ENCODE measurements around the gene IL31RA. TPM values are rescaled to one million over a fixed set of nuclear protein-coding genes. Genes with fewer than 3 reads are reported as not detected.

Gene IL31RA
- total and polyA plus RNA-seq, 9 donors: 0.15 to 0.67 (median 0.24) TPM; not detected in 2

DNA sequence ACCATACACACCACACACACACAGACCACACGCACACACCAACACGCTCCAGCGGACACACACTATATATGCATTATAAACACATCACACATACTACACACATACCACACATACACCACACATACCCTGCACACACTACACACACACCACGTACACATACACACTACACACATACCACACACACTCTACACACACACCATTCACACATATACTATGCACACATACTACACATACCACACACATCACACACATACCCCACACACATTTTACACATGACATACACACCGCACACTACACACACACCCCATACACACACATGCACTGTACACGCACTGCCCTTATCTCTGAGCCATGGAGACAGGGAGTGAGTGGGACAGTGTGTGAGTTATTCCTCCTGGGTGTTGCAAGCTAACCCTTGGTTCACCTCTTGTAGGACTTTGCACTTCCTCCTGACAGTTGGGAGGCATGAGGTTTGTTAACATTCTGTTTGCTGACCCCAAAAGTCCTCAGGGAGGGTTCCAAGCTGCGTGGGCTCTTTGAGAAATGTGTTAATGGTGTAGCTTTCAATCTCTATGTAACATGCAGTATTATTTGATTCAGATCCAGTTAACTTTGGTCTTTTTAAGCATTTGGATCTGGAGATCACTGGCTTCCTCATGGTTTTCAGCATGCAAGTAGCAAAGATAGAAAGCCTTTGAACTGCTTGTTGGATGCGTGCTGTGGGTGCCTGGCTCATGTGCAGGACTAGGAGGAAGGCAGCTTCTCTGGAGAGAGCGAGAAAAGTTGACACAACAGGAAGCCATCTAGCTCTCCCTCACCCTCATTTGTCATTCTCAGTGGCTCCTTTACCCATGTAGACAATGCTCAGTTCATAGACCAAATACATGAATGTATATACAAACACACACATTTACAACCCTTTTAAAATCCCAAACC lies 13.7 kb downstream of the IL31RA start:
- no peak for DNase-seq
- Histone ChIP-seq H3K4me3 (no peak overlapping the region), H3K4me1 (ENCODE audit: insufficient read depth) (no peaks in the 10 kb centered on the region), H3K36me3 (no peaks in the 10 kb centered on the region), H3K27ac (no peak overlapping the region), H3K9me3 (no peaks in the 10 kb centered on the region), H3K27me3 (no peaks in the 10 kb centered on the region)
- intact Hi-C loops (cut with DNase I): no loop called here
- WGBS, 3 donors: 73 to 76% (median 74%) methylated on average over 9 of the region's 9 CpGs
- TF ChIP-seq POLR2A (IDR thresholded peaks at IDR 0.05) (no peak), EP300 (IDR thresholded peaks at IDR 0.05) (no peak)
- TF ChIP-seq, protein P1, sequence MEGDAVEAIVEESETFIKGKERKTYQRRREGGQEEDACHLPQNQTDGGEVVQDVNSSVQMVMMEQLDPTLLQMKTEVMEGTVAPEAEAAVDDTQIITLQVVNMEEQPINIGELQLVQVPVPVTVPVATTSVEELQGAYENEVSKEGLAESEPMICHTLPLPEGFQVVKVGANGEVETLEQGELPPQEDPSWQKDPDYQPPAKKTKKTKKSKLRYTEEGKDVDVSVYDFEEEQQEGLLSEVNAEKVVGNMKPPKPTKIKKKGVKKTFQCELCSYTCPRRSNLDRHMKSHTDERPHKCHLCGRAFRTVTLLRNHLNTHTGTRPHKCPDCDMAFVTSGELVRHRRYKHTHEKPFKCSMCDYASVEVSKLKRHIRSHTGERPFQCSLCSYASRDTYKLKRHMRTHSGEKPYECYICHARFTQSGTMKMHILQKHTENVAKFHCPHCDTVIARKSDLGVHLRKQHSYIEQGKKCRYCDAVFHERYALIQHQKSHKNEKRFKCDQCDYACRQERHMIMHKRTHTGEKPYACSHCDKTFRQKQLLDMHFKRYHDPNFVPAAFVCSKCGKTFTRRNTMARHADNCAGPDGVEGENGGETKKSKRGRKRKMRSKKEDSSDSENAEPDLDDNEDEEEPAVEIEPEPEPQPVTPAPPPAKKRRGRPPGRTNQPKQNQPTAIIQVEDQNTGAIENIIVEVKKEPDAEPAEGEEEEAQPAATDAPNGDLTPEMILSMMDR (IDR thresholded peaks at IDR 0.05): no peak

- no peak for DNase-seq
- H3K9me3 ChIP-seq: no peaks in the 10 kb centered on the region
- no peak overlapping the region for H3K27ac ChIP-seq
- no peak for TF ChIP-seq POLR2A (IDR thresholded peaks at IDR 0.05)
- no peak for TF ChIP-seq EP300 (IDR thresholded peaks at IDR 0.05)
- TF ChIP-seq, protein P1 (IDR thresholded peaks at IDR 0.05): no peak
- intact Hi-C loops (cut with DNase I): no loop called here
- H3K4me1 ChIP-seq (ENCODE audit: insufficient read depth): no peaks in the 10 kb centered on the region
- no peaks in the 10 kb centered on the region for H3K36me3 ChIP-seq
- H3K27me3 ChIP-seq: no peaks in the 10 kb centered on the region
- H3K4me3 ChIP-seq: no peak overlapping the region
- WGBS, 3 donors: 74 to 93% (median 87%) methylated on average over 3 of the region's 3 CpGs
These were observed 14.7 kb downstream of the IL31RA start for GRCh38 chr5:55865831-55866230.

- Histone ChIP-seq H3K27ac (no peak overlapping the region), H3K36me3 (no peaks in the 10 kb centered on the region), H3K4me1 (ENCODE audit: insufficient read depth) (no peaks in the 10 kb centered on the region), H3K27me3 (no peaks in the 10 kb centered on the region), H3K4me3 (no peak overlapping the region), H3K9me3 (no peaks in the 10 kb centered on the region)
- no peak for TF ChIP-seq POLR2A (IDR thresholded peaks at IDR 0.05)
- DNase-seq: no peak
- WGBS, 3 donors: 85 to 94% (median 90%) methylated on average over 8 of the region's 8 CpGs
- intact Hi-C loops (cut with DNase I): no loop called here
These were observed 15.3 kb downstream of the IL31RA start for GRCh38 chr5:55866485-55866884.

- no peaks in the 10 kb centered on the region for H3K4me1 ChIP-seq (ENCODE audit: insufficient read depth)
- TF ChIP-seq, protein P1 (IDR thresholded peaks at IDR 0.05): no peak
- TF ChIP-seq EP300 (IDR thresholded peaks at IDR 0.05) (no peak), POLR2A (IDR thresholded peaks at IDR 0.05) (no peak)
- H3K4me3 ChIP-seq: no peak overlapping the region
- 56 to 73% (median 58%) methylated on average over 5 of the region's 5 CpGs for WGBS, 3 donors
- H3K27me3 ChIP-seq: no peaks in the 10 kb centered on the region
- DNase-seq: no peak
- no peak overlapping the region for H3K27ac ChIP-seq
- no peaks in the 10 kb centered on the region for H3K9me3 ChIP-seq
- H3K36me3 ChIP-seq: no peaks in the 10 kb centered on the region
- intact Hi-C loops (cut with DNase I): no loop called here
These were observed 15.8 kb downstream of the IL31RA start for GRCh38 chr5:55866934-55867333.

- Histone ChIP-seq H3K4me3 (no peak overlapping the region), H3K9me3 (no peaks in the 10 kb centered on the region), H3K27me3 (no peaks in the 10 kb centered on the region), H3K27ac (no peak overlapping the region), H3K36me3 (no peaks in the 10 kb centered on the region), H3K4me1 (ENCODE audit: insufficient read depth) (no peaks in the 10 kb centered on the region)
- no peak for DNase-seq
- intact Hi-C loops (cut with DNase I): no loop called here
- no peak for TF ChIP-seq EP300 (IDR thresholded peaks at IDR 0.05)
- TF ChIP-seq POLR2A (IDR thresholded peaks at IDR 0.05): no peak
- TF ChIP-seq, protein P1 (IDR thresholded peaks at IDR 0.05): no peak
- 0 to 10% (median 2%) methylated on average over 1 of the region's 1 CpG for whole genome bisulfite sequencing, 3 donors
These were observed 17.7 kb downstream of the IL31RA start for GRCh38 chr5:55868846-55869245.
